DND-41 (cell line): ENCODE measurements around the gene BRINP1.

Experiments used
- ATAC-seq: fragments of 200-7000 bp; cut with Tn5 transposase; 3 replicates; pipeline ENCODE4 v1.9.1; 2021; ENCODE audit warnings: low read depth; ENCODE audit not compliant: insufficient read depth
- DNase-seq: peaks from one replicate; pipeline ENCODE4 v3.0.0-alpha.2; 2020
- H2AFZ ChIP-seq: 2 replicates; pipeline ENCODE4 v1.6.0; 2012; ENCODE audit warnings: low read depth, low read length
- H3K27ac ChIP-seq: 2 replicates; pipeline ENCODE4 v1.5.1; 2012; ENCODE audit warnings: low read length, inconsistent platforms
- H3K27me3 ChIP-seq: fragments of 200-600 bp; sonication (generic); 2 replicates; pipeline ENCODE4 v1.6.0; 2012; ENCODE audit warnings: low read length, mild to moderate bottlenecking, inconsistent platforms; ENCODE audit not compliant: insufficient read depth, poor library complexity
- H3K36me3 ChIP-seq: 2 replicates; pipeline ENCODE4 v1.5.1; 2012; ENCODE audit warnings: low read length, inconsistent platforms; ENCODE audit not compliant: insufficient read depth
- H3K4me1 ChIP-seq: 2 replicates; pipeline ENCODE4 v1.5.1; 2012; ENCODE audit warnings: mild to moderate bottlenecking, low read length; ENCODE audit not compliant: insufficient read depth
- H3K4me2 ChIP-seq: 2 replicates; pipeline ENCODE4 v1.6.0; 2012; ENCODE audit warnings: mild to moderate bottlenecking, moderate library complexity, low read length, inconsistent platforms; ENCODE audit not compliant: insufficient read depth
- H3K4me3 ChIP-seq, 2 experiments: fragments of 200-600 bp in 1 of 2; shearing (Covaris generic) in 1 of 2; 2 replicates each; pipeline ENCODE4 v1.5.1; 2012 to 2016; ENCODE audit warnings: inconsistent platforms in 2 of 2, low read length in 2 of 2, mild to moderate bottlenecking in 2 of 2, low read depth in 1 of 2, moderate library complexity in 1 of 2
- H3K79me2 ChIP-seq: 2 replicates; pipeline ENCODE4 v1.6.0; 2012; ENCODE audit warnings: low read length, inconsistent platforms; ENCODE audit not compliant: insufficient read depth
- H3K9ac ChIP-seq: 2 replicates; pipeline ENCODE4 v1.6.0; 2012; ENCODE audit warnings: low read depth, mild to moderate bottlenecking, inconsistent platforms, low read length, moderate library complexity
- H3K9me3 ChIP-seq: 2 replicates; pipeline ENCODE4 v1.5.1; 2012; ENCODE audit warnings: low read length, moderate library complexity, mild to moderate bottlenecking, inconsistent platforms; ENCODE audit not compliant: insufficient read depth, severe bottlenecking
- H4K20me1 ChIP-seq: 2 replicates; pipeline ENCODE4 v1.6.0; 2012; ENCODE audit warnings: low read length; ENCODE audit not compliant: insufficient read depth
- CTCF ChIP-seq: IDR thresholded peaks from 2 replicates; pipeline ENCODE4 v1.5.1; 2012; ENCODE audit warnings: borderline replicate concordance, low read length, moderate library complexity, mild to moderate bottlenecking; ENCODE audit not compliant: poor library complexity, severe bottlenecking; ENCODE audit errors: extremely low read depth
- EZH2 ChIP-seq: IDR thresholded peaks from 3 replicates; pipeline ENCODE4 v1.6.1; 2012; ENCODE audit warnings: borderline replicate concordance, low read depth, mild to moderate bottlenecking, moderate library complexity, low read length, inconsistent platforms; ENCODE audit not compliant: severe bottlenecking

BRINP1 gene

GRCh38 chr9:119368681-119369581 is at the start of gene BRINP1:
Gene BRINP1 (minus strand): TSS chr9:119369435. CDS start chr9:119313355, 56,080 bp downstream.
- DNase-seq = no peak

GRCh38 chr9:119418721-119419120 is 49.5 kb upstream of the BRINP1 start:
- Histone ChIP-seq H3K36me3 (no peaks in the 10 kb centered on the region), H3K4me1 (no peaks in the 10 kb centered on the region), H3K9me3 (no peaks in the 10 kb centered on the region), H3K4me2 (no peak overlapping the region), H3K9ac (no peak overlapping the region), H3K79me2 (no peaks in the 10 kb centered on the region), H3K27ac (no peak overlapping the region), H3K4me3 (no peak overlapping the region), H3K27me3 (no peaks in the 10 kb centered on the region), H4K20me1 (no peaks in the 10 kb centered on the region), H2AFZ (no peak overlapping the region)
- DNase-seq = no peak
- no peak for TF ChIP-seq CTCF
- TF ChIP-seq EZH2 = no peak
- ATAC-seq = no peak

More at GRCh38 chr9:119368681-119369581, at the start of gene BRINP1:
- H3K27ac ChIP-seq = no peak within 1 kb of the TSS
- H3K4me2 ChIP-seq = no peak within 1 kb of the TSS
- no peaks in the 10 kb centered on the region for H3K79me2 ChIP-seq
- no peak within 1 kb of the TSS for H3K9ac ChIP-seq
- H2AFZ ChIP-seq = no peak within 1 kb of the TSS
- no peak for ATAC-seq
- peaks cover 3% of the 10 kb centered on the region; the same call in 1 of the 2 replicates for H4K20me1 ChIP-seq
- no peaks in the 10 kb centered on the region for H3K27me3 ChIP-seq
- no peaks in the 10 kb centered on the region for H3K4me1 ChIP-seq
- no peak within 1 kb of the TSS for H3K4me3 ChIP-seq
- peaks cover 3% of the 10 kb centered on the region for H3K9me3 ChIP-seq
- H3K36me3 ChIP-seq = no peaks in the 10 kb centered on the region
- TF ChIP-seq EZH2 (no peak), CTCF (no peak)

- H4K20me1 ChIP-seq = no peaks in the 10 kb centered on the region
- H3K4me1 ChIP-seq = no peaks in the 10 kb centered on the region
- H3K4me3 ChIP-seq = no peak overlapping the region
- H3K9ac ChIP-seq = no peak overlapping the region
- H3K27ac ChIP-seq = no peak overlapping the region
- H2AFZ ChIP-seq = no peak overlapping the region
- no peaks in the 10 kb centered on the region for H3K36me3 ChIP-seq
- H3K4me2 ChIP-seq = no peak overlapping the region
- no peak for TF ChIP-seq CTCF
- no peaks in the 10 kb centered on the region for H3K79me2 ChIP-seq
- ATAC-seq = no peak
- no peaks in the 10 kb centered on the region for H3K27me3 ChIP-seq
- no peaks in the 10 kb centered on the region for H3K9me3 ChIP-seq
- no peak for DNase-seq
These were observed 47.6 kb upstream of the BRINP1 start for GRCh38 chr9:119416793-119417192.
